Stimulated activated CD8-positive, alpha-beta memory T cell treated with anti-CD3 and anti-CD28 coated beads, Interleukin-15, amount 100 ng/mL, for 48 hours (primary cell): ENCODE results near the gene PRPSAP2.
"Not testable (repeated sequence)": the region's sequence is repeated elsewhere in the genome, so short reads cannot be mapped to it uniquely, and the experiment has no call there.

Experiments used
- DNase-seq, 2 donors: peaks; one replicate each; pipeline ENCODE4 v3.0.0-alpha.2; 2020; ENCODE audit warnings: low read depth in 2 of 2

The PRPSAP2 gene, protein sequence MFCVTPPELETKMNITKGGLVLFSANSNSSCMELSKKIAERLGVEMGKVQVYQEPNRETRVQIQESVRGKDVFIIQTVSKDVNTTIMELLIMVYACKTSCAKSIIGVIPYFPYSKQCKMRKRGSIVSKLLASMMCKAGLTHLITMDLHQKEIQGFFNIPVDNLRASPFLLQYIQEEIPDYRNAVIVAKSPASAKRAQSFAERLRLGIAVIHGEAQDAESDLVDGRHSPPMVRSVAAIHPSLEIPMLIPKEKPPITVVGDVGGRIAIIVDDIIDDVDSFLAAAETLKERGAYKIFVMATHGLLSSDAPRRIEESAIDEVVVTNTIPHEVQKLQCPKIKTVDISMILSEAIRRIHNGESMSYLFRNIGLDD

DNA sequence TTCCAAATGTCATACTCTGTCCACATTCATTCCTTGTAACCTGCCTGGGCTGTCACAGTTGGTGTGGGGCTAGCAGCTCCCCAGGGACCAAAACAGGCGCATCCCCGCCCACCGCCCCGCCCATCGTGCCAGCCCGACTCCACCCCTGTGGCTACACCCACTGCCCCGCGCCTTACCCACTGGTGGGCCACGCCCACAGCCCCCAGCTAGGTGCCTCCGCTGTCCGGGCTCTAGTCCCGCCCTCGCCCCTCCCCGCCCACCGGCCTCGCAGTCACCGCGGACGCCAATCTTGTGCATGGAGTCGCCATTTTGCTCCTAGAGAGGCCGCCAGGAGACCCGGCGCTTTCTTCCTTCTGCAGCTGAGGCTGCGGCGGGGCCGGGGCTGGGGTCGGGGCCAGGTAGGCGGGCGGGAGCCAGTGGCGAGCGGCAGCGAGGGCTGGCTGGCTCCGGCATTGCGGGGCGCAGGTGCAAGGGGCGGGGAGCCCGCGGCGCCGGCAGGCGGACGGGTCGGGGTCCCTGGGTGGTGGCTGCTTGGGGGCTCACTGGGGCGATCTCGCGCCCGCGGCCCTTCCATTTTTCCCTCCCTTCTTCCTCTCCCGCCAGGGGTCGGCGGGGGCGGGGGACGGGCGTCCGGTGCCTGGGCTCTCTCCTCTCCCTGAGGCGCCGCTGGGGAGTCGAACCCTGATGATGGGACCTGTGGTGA, at the start of gene PRPSAP2:
TSS of gene PRPSAP2 (plus strand) at position 268 of the 703 bp plus-strand sequence. CDS start 7,703 bp downstream, outside the sequence.
- peak; percentile 86 to 89 for DNase-seq

DNA sequence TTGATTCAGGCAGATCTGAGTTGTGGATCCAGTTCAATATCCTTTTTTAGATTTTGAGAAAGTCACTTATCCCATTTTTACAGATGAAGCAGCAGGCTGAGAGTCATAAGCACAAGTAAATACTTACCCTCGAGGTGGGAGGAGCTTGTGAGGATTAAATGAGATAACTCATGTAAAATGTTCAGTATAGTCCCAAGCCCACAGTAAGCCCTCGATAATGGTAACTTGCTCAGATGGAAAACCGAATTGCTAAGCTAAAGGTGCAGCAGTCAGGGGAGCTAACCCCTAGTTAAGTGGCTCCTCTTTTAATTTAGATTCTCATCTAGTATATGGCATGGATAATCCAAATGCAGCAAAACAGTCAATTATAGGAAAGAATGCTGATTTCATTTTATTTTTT, 42.0 kb upstream of the PRPSAP2 start:
- DNase-seq = not testable (repeated sequence)

DNA sequence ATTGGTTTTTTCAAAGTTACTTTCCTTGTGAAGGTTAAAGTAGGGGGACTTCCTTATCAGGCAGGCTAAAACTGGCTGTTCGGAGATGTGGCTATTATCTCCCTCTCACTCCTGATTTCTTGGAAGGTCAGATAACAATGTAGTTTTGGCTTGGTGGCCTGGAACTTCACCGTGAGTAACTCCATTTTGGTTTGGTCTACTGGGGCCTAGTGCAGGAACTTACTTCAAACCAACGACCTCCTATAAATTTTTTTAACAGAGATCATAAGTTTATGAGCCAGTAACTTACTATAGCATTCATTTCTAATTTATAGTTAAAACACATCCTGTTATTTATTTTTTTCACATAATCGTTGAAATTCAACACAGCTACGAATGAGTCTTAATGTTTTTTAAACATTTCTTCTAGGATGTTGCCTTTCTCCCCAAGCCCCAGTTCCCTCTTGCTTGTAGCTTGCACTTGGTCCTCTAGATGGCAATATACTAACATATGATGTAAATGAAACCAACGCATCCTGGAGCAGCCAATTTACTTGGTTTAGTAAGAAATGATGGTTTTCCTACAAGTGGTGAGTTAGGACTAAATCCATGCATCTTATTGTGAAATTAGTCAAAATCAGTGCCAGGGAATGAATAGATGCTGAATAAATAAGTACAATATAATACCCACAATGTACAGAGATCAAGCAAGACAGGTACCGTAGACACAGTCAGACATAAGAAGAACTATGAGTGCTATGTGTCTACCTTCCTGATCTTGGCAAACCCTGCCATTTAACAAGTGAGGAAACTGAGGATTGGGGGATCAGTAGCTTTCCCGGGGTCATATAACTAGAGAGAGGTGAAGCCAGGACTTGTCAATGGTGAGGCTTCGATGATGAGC, 41.2 kb upstream of the PRPSAP2 start:
- DNase-seq = peak in 1 of 2 donors; percentile 1

DNA sequence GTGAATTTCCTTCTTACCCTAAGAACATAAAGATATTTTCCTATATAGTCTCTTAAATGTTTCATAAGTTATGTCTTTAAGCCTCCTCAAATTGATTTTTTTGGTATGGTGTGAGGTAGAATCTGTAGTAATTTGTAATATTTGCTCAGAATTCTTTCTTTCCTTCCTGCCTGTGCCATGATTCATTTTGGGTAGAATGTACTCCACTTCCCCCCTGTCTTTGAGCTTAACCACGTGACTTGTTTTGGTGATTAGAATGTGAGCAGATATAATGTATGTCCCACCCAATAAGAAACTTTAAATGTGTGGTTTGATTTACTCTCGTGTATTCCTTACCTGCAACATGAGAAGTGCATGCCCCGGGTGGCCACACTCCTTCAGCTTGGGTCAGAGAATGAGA, 36.5 kb upstream of the PRPSAP2 start:
- not testable (repeated sequence) for DNase-seq

DNA sequence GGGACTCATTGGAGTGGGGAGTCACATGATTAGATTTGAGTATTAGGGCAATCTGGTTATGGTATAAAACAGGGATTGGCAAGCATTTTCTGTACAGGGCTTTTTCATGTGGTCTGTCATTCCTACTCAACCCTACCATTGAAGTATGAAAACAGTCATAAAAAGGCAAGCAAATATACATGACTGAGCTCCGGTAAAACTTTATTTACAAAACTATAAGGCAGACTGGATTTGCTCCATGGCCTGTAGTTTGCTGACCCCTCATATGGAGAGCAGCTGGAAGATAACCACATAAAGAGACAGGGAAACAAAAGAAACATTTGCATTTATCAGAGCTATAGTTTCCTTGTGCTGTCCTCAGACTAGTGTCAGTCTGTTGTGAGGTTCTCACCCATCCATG, 30.3 kb upstream of the PRPSAP2 start:
- DNase-seq = not testable (repeated sequence)

DNA sequence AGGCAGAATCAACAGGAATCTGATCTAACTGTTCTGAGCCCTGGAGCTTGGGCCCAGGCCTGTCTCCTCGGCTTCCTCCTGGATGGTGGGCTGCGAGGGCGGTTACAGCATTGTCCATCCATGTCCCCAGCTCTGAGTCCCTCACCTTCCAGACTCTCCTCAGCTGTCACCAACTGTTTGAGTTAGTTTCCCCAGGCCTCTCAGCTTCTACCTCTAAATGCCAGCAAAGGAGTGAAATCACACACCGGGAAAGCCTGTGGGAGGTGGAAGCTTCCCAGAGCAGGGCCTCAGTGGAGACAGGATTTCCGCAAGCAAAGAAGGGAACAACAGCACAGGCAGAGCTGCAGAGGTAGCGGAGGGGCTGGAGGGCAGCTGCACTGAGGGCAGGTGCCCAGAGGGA, 9.4 kb upstream of the PRPSAP2 start:
- DNase-seq = no peak

DNA sequence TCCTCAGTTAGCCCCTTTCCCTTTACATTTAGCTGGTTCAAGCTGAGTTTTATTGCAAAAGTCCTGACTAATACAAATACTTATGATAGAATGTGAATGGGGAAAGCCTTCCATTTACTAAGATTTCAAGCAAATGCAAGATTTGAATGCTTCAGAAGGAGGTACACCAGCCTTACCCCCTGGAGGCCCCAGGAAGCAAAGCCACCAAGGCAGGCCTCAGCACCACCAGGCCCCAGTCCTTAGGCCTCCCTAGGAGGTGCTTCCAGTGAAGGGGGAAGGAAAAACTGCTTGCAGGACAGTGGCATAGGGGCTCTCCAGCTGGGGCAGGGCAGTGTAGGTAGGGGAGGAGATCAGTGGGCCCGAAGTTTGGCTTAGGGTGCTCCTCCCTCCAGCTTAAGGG, 7.3 kb upstream of the PRPSAP2 start:
- DNase-seq = no peak

DNA sequence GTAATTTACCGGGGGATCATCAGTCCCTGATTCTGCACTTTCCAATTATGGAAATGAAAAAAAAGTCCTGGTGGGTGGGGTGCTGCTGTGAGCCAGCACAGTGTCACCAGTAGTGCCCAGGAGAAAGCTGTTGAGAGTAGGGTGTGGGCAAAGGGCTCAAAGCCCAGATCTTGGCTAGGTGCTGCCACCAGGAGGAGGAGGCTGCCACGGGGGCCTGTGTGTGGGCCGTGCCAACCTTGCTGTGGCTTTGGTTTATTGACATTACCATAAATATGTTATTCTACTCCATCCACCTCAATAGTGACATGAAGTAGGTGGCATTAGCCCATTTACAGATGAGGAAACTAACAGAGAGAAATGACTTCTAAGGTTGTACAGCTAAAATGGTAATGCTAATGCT, 6.7 kb upstream of the PRPSAP2 start:
- no peak for DNase-seq

DNA sequence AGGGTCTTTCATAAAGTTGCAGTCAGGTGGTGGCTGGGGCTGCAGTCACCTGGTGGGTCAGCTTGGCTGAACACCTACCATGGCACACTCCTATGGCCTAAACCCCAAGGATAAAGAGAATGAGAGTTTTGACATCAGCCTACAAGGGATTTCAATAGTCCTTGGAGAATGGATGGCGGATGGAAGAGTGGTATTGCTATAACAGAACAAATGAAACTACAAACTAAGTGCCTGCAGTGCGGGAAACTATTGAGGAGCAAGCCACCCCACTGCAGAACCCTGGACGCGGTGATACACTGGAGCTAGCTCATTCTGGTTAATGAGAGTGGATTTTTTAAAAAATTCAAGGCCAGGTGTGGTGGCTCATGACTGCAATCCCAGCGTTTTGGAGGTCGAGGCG, 3.0 kb upstream of the PRPSAP2 start:
- no peak for DNase-seq

DNA sequence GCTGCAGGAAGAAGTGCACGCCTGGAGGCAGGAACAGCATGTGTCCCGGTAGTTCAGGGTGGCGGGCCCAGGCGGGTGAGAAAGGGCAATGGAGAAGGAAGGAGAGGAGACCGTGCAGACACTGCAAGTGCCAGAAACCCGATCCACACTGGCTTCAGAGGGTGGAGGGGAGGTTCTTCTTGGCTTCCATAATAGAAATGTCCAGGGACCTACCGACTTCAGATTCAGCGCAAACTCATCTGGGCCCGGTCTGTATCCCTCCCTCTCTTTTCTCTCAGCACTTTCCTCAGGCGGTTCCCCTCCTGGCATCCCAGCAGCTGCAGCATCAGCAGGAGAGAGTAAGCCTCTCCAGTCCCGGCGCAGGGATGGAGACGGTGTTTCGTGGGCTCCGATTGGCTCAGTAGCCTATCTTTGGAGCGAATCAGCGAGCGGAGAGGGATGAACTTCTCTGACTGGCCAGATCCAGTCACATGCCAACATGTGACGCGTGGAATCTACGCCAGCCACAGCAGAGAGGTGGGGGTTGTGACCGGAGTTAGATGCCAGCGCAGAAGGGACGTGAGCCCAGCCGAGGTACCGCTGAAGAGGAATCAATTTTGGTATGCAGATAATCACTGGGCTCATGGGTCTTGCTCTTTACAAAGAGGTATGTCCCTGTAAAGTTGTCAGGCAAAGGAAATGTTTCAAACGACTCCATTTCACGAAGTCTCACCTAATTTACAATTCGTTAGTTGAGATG, 1.9 kb upstream of the PRPSAP2 start:
- peak; percentile 81 to 82 for DNase-seq

DNA sequence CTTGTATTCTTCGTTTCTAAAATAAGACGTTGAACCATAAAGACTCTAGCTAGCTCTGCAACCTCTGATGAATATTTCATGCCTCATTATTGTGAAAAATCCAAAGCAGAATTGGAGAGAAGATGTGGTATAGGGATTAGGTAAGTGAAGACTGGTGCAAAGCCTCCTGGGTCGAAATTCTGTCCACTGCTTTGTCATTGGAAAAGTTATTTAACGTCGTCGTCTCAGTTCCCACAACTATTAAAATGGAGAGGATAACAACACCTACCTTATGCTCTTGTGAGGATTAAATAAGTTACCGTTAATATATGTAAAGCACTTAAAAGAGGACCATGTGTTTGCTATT, 1.4 kb upstream of the PRPSAP2 start:
- no peak for DNase-seq

DNA sequence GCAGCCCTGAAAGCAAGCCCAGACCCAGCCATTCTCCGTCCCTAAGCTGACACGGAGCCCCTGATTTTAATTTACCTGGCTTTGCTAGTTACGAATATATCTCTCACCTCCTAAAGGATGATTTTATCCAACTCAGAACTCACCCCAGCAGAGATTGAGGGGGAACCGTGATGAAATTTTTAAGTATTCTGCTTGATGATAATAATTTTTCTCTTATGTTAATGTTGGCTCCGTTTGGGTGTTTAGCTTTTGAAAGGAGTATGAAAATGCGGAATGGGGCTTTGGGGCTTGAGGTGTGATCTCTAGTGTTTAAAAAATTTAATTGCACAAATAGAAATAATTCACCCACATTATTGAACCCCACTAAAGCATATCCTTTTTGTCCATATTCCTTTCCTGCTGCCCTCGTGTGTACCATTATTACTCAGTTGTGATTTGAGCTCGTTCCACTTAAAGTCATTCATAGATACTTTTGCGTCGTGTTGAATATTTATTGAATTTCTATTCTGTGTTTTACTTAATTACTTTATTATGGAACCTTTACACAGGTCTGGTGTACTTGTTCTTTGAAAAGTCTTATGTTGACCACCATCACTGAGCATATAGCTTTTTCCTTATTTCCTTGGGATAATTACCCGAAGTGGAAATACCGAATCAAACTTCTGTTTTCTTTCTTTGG, 775 bp downstream of the PRPSAP2 start:
- no peak for DNase-seq

DNA sequence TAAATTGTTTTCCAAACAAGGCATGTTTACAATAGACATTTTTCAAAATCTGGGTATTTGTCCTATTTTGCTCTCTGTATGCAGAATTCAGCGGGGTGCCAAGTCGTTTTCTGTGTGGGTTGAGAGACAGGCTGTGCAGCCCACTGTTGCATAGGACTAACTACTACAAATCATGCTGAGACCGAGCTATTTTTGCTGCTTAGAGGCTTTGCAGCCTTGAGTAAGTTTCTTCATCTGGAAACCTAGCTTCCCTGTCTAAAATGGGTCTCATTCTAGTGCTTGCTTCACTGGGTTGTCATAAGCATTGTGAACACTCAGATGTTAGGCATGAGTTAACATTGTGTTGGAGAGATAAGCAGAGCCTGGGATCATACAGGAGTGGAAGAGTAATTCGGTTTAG, 1.3 kb downstream of the PRPSAP2 start:
- no peak for DNase-seq

DNA sequence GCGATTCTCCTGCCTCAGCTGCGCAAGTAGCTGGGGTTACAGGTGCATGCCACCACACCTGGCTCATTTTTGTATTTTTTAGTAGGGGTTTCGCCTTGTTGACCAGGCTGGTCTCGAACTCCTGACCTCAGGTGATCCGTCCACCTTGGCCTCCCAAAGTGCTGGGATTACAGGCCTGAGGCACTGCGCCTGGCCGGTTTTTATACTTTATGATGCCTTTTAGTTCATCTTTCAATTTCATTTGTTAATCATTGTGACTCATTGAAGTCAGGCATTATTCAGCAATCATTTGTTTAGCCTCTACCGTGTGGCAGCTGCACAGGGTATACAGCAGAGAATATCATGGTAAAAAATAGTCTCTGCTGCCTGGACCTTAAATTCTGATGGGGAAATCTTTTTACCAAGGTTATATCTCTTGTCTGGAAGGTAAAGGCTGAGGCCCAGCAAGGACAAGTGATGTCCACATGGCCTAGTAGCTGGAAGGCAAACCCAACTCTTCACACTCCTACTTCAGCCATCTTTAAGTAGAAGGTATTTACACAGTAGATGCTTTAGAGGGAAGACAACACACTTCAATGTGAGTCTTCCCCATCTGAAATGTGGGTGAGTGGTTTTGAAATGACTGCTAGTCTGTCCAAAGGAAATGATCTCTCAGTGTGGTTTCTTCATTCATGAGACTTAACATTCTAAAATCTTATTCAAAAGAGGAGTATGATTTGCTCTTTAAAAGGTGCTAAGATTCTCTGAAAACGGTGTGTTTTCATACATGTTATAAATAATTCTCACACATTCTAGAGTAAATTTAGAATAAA, 2.4 kb downstream of the PRPSAP2 start:
- no peak for DNase-seq

DNA sequence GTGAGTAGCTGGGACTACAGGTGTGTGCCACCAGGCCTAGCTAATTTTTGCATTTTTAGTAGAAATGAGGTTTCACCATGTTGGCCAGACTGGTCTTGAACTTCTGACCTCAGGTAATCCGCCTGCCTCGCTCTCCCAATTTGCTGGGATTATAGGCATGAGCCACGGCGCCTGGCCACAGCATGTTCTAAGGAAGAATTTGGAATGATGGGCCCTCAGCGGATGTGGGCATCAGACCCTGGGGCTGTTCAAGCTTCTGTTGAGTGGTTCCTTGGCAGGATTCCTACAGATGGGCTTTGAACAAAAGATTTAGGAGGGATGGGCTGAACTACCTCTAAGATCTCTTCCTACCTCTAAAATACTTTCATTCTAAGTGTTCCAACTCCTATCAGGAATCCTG, 4.1 kb downstream of the PRPSAP2 start:
- DNase-seq = no peak

DNA sequence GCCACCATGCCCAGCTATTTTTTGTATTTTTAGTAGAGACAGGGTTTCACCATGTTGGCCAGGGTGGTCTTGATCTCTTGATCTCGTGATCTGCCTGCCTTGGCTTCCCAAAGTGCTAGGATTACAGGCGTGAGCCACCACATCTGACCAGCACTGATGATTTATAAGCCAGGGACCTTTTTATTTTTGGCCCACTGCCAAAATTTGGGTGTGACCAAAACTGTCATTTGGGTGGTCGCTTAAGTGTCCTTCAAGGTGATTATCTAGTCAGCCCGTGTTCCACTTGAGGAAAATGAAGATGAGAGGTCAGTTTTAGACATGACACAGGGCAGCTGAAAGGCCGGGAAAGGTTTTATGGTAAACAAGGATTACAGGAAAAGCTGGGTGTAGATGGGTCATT, 7.1 kb downstream of the PRPSAP2 start:
- not testable (repeated sequence) for DNase-seq

DNA sequence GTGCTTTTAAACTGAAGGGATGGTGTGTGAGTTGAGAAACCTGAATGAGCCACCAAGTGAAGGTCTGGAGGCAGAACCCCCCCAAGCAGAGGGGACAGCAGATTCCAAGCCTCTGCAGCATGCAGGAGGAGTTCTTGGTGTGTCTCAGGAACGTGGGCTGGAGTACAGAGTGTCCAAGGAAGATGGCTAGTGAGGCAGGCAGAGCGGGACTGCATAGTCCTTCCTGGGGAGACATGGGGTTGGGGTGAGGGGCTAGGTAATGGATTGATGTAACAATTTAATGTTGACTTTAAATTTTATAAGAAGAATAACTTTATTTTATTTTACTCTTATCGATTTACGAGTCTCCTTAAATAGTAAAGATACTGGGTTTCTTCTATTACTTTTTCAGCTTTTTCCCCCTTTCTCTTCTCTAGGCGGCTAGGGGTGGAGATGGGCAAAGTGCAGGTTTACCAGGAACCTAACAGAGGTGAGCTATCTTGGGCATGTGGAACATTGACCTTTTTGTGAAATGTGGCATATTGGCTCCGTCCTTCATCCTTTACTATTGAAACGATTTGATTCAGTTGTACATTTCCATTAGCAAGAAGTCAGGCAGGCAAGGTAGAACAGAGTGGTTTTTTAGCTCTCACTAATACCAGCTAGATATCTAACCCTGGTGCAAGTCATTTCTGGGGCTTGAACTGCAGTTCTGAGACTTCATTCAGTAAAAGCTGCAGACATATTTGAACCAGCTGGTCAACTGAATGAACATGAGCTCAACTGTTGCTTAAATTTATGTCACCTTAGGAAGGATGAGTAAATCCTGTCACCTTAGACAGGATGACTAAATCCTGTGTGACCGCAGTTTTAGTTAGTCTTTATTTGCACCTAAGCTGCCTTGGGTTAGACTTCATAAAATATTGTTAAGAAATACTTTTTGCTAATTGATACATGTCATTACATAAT, 9.2 kb downstream of the PRPSAP2 start:
- DNase-seq = no peak

DNA sequence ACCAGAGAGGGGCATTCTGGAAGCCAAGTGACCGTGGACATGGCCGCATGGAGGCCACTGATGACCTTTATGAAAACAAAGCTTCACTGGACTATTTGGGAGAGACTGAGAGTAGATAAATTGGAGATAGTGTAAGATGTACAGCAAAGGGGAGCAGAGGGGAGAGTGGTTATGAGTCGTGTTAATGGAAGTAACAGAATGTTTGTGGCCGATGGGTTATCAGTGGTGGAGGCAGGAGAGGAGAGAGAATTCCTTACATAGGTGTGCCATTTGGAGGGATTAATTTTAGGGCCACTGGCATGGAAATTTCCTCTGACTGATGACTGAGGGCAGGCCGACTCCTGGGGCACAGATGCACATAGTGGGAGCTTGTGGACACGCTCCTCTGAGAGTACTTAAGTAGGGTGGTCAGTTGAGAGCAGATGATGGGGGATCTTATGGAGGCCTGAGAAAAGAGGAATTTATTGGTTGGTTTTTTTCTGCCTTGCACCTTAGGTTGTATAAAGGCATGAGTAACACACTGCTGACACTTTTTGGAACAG, 19.2 kb downstream of the PRPSAP2 start:
- no peak for DNase-seq

DNA sequence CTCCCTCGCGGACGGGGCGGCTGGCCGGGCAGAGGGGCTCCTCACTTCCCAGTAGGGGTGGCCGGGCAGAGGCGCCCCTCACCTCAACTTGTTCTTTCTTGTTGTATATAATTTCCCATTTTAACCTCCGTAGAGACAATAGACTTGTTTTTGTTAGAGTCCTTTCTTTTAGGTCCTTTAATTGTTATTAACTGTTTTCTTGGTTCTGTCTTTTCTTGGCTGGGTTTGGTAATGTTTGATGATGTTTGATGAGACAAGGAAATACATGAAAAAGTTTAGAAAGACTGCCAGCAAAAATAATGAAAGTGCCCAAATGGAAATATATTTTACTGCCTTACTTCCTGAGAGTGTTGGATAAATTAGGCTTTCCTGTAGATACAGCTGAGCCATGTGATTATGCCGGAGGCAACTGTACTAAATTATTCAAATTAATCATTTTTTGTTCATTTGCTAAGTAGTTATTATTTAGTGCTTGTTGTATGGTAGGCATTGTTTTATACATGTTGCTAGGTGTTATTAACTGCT, 30.9 kb downstream of the PRPSAP2 start:
- DNase-seq = no peak
